Ovary (tissue), 3 donors: ENCODE measurements around the gene ME3.

Experiments used
- EP300 ChIP-seq: sonication (generic); formaldehyde crosslinking; IDR thresholded peaks from one replicate; pipeline ENCODE4 v1.6.1; 2017; ENCODE audit warnings: antibody characterized with exemption
- POLR2A ChIP-seq: fragments of 450-650 bp; IDR thresholded peaks from one replicate; pipeline ENCODE4 v1.6.1; 2017; ENCODE audit warnings: antibody characterized with exemption, mild to moderate bottlenecking, moderate library complexity
- TF ChIP-seq, protein P1 (sequence below), 3 donors: fragments of 450-650 bp in 2 of 3; fragments of 200-600 bp in 1 of 3; IDR thresholded peaks; one replicate each; pipeline versions ENCODE4 v1.5.1 to v1.8.0; 2016 to 2022; ENCODE audit warnings: antibody characterized with exemption in 3 of 3, mild to moderate bottlenecking in 1 of 3
- donor health status: DM: no; HTN: no; CAD: no.

DNA sequence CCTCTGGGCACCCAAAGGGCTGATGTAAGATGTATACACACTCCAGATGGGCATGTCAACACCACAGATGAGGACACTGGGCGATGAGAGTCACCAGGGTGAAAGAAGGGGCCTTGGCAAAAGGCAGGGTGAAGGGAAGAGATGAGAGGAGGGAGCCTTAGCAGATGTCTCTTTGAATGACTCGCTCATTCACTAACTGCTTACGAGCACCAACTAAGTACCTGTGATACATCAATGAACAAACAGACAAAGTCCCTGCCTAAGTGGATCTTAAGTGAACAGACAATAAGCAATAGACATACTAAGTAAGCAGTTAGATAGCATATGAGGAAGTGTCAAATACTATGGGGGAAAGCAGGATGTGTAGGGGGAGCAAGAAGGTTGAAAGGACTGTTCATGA lies 7.5 kb downstream of the ME3 start:
- TF ChIP-seq, protein P1, sequence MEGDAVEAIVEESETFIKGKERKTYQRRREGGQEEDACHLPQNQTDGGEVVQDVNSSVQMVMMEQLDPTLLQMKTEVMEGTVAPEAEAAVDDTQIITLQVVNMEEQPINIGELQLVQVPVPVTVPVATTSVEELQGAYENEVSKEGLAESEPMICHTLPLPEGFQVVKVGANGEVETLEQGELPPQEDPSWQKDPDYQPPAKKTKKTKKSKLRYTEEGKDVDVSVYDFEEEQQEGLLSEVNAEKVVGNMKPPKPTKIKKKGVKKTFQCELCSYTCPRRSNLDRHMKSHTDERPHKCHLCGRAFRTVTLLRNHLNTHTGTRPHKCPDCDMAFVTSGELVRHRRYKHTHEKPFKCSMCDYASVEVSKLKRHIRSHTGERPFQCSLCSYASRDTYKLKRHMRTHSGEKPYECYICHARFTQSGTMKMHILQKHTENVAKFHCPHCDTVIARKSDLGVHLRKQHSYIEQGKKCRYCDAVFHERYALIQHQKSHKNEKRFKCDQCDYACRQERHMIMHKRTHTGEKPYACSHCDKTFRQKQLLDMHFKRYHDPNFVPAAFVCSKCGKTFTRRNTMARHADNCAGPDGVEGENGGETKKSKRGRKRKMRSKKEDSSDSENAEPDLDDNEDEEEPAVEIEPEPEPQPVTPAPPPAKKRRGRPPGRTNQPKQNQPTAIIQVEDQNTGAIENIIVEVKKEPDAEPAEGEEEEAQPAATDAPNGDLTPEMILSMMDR (IDR thresholded peaks at IDR 0.05) = no peak
- no peak for TF ChIP-seq POLR2A
- TF ChIP-seq EP300 = no peak
